PC-3 (cell line): Measurements from ENCODE around the gene TGFB1I1. TPM values are rescaled to one million over a fixed set of nuclear protein-coding genes. Genes with fewer than 3 reads are reported as not detected.

ENCODE experiments used
- ATAC-seq: fragments of 200-7000 bp; cut with Tn5 transposase; 2 replicates; pipeline ENCODE4 v1.9.1; 2020; ENCODE audit warnings: mild to moderate bottlenecking, moderate library complexity
- BruUV-seq: library from RNA; stranded (reverse); fragments of 400-500 nt; replicated peaks from 2 replicates; lab custom pipeline; 2021; lab: Mats Ljungman, UMichigan
- CTCF ChIA-PET: fragments of 300-600 bp; sonication (Branson Sonifier 250); formaldehyde crosslinking; loops from one replicate; lab custom pipeline; 2022; ENCODE audit warnings: antibody characterized with exemption; lab: Charles Lee
- POLR2A ChIA-PET: fragments of 300-600 bp; sonication (Branson Sonifier 250); formaldehyde crosslinking; loops from one replicate; lab custom pipeline; 2022; ENCODE audit warnings: antibody characterized with exemption; ENCODE audit not compliant: unreplicated experiment; lab: Charles Lee
- DNase-seq: peaks from one replicate; pipeline ENCODE4 v3.0.0-alpha.2; 2015
- H2AFZ ChIP-seq: fragments of 300-600 bp; sonication (generic); 2 replicates; pipeline ENCODE4 v1.6.0; 2016; ENCODE audit warnings: antibody characterized with exemption, low read length
- H3F3A ChIP-seq: fragments of 300-600 bp; sonication (generic); one replicate; pipeline ENCODE4 v1.6.0; 2017; ENCODE audit warnings: antibody characterized with exemption, low read length, control low read depth, mild to moderate bottlenecking; ENCODE audit not compliant: unreplicated experiment
- H3K27ac ChIP-seq: fragments of 300-600 bp; sonication (generic); 2 replicates; pipeline ENCODE4 v1.5.1; 2016; ENCODE audit warnings: mild to moderate bottlenecking, low read length
- H3K27me3 ChIP-seq: fragments of 300-600 bp; sonication (generic); 2 replicates; pipeline ENCODE4 v1.6.1; 2016; ENCODE audit warnings: low read length, mixed read lengths
- H3K36me3 ChIP-seq: fragments of 300-600 bp; sonication (generic); 2 replicates; pipeline ENCODE4 v1.6.1; 2016; ENCODE audit warnings: low read depth, mixed run types, low read length, mixed read lengths
- H3K4me1 ChIP-seq: fragments of 300-600 bp; sonication (generic); 2 replicates; pipeline ENCODE4 v1.5.1; 2016; ENCODE audit warnings: low read length; ENCODE audit not compliant: insufficient read depth
- H3K4me2 ChIP-seq: fragments of 300-600 bp; sonication (generic); 2 replicates; pipeline ENCODE4 v1.6.0; 2016; ENCODE audit warnings: low read length
- H3K4me3 ChIP-seq: fragments of 300-600 bp; sonication (generic); 2 replicates; pipeline ENCODE4 v1.5.1; 2016; ENCODE audit warnings: mild to moderate bottlenecking, low read length, mixed read lengths
- H3K79me2 ChIP-seq: fragments of 300-600 bp; sonication (generic); 2 replicates; pipeline ENCODE4 v1.6.1; 2017; ENCODE audit warnings: low read length, mixed read lengths
- H3K9ac ChIP-seq: fragments of 300-600 bp; sonication (generic); 2 replicates; pipeline ENCODE4 v1.6.0; 2016; ENCODE audit warnings: mild to moderate bottlenecking, low read length
- H3K9me2 ChIP-seq: fragments of 300-600 bp; sonication (generic); replicated peaks from 2 replicates; pipeline ENCODE4 v1.6.1; 2016; ENCODE audit warnings: mixed run types, low read length, mixed read lengths
- H3K9me3 ChIP-seq: fragments of 300-600 bp; sonication (generic); 2 replicates; pipeline ENCODE4 v1.6.1; 2016; ENCODE audit warnings: low read length, mixed read lengths
- H4K20me1 ChIP-seq: fragments of 300-600 bp; sonication (generic); 2 replicates; pipeline ENCODE4 v1.6.1; 2016; ENCODE audit warnings: low read length, mixed read lengths
- EZH2 ChIP-seq: fragments of 300-600 bp; sonication (generic); IDR thresholded peaks from one replicate; pipeline ENCODE4 v1.6.1; 2017; ENCODE audit warnings: antibody characterized with exemption, mild to moderate bottlenecking, low read length; ENCODE audit not compliant: unreplicated experiment
- EZH2phosphoT487 ChIP-seq: fragments of 300-600 bp; sonication (generic); IDR thresholded peaks from 2 replicates; pipeline ENCODE4 v1.6.1; 2018; ENCODE audit warnings: mild to moderate bottlenecking, antibody characterized with exemption, low read length, borderline replicate concordance
- intact Hi-C: fragments of 100-400 bp; cut with micrococcal nuclease; formaldehyde crosslinking; loops from 2 replicates; pipeline ENCODE4 v1.9.0; 2023
- total RNA-seq: library from RNA; depleted of rRNA; stranded (reverse); fragments of >200 nt; gene quantifications from 2 replicates; pipeline ENCODE4 v1.2.3, GENCODE V29; 2014
- TF ChIP-seq, protein P1 (sequence below): fragments of 300-600 bp; sonication (generic); conservative IDR thresholded peaks from 2 replicates; pipeline ENCODE4 v1.5.1; 2017; ENCODE audit warnings: antibody characterized with exemption, low read depth, mild to moderate bottlenecking, low read length

TGFB1I1 gene
- total RNA-seq, 1 experiment from 2014 or later, result 11.2 TPM

DNA sequence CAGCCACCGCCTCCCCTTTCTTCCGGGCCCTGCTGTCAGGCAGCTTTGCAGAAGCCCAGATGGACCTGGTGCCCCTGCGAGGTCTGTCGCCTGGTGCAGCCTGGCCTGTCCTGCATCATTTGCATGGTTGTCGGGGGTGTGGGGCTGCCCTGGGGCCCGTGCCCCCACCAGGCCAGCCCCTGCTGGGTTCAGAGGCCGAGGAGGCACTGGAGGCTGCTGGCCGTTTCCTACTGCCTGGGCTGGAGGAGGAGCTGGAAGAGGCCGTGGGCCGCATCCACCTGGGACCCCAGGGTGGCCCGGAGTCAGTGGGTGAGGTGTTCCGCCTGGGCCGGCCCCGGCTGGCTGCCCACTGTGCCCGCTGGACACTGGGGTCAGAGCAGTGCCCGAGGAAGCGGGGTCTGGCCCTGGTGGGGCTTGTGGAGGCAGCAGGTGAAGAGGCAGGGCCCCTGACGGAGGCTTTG, 5.5 kb upstream of the TGFB1I1 start:
- Histone ChIP-seq H3F3A (no peaks in the 10 kb centered on the region), H3K9ac (no peak overlapping the region), H3K27ac (no peak overlapping the region), H3K36me3 (no peaks in the 10 kb centered on the region), H3K4me2 (no peak overlapping the region), H4K20me1 (no peaks in the 10 kb centered on the region), H3K9me3 (no peaks in the 10 kb centered on the region), H3K9me2 (no peaks in the 10 kb centered on the region), H3K4me3 (no peak overlapping the region), H3K27me3 (no peaks in the 10 kb centered on the region), H3K4me1 (no peaks in the 10 kb centered on the region; the same call in 1 of the 2 replicates), H3K79me2 (no peaks in the 10 kb centered on the region), H2AFZ (no peak overlapping the region)
- BruUV-seq, result no TSS peak
- no peak for TF ChIP-seq EZH2phosphoT487
- TF ChIP-seq, protein P1, sequence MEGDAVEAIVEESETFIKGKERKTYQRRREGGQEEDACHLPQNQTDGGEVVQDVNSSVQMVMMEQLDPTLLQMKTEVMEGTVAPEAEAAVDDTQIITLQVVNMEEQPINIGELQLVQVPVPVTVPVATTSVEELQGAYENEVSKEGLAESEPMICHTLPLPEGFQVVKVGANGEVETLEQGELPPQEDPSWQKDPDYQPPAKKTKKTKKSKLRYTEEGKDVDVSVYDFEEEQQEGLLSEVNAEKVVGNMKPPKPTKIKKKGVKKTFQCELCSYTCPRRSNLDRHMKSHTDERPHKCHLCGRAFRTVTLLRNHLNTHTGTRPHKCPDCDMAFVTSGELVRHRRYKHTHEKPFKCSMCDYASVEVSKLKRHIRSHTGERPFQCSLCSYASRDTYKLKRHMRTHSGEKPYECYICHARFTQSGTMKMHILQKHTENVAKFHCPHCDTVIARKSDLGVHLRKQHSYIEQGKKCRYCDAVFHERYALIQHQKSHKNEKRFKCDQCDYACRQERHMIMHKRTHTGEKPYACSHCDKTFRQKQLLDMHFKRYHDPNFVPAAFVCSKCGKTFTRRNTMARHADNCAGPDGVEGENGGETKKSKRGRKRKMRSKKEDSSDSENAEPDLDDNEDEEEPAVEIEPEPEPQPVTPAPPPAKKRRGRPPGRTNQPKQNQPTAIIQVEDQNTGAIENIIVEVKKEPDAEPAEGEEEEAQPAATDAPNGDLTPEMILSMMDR, result no peak
- no peak for TF ChIP-seq EZH2
- ATAC-seq, result no peak
- no peak for DNase-seq
- CTCF ChIA-PET, result no interaction called here
- POLR2A ChIA-PET, result no interaction called here
- intact Hi-C loops, result no loop called here

DNA sequence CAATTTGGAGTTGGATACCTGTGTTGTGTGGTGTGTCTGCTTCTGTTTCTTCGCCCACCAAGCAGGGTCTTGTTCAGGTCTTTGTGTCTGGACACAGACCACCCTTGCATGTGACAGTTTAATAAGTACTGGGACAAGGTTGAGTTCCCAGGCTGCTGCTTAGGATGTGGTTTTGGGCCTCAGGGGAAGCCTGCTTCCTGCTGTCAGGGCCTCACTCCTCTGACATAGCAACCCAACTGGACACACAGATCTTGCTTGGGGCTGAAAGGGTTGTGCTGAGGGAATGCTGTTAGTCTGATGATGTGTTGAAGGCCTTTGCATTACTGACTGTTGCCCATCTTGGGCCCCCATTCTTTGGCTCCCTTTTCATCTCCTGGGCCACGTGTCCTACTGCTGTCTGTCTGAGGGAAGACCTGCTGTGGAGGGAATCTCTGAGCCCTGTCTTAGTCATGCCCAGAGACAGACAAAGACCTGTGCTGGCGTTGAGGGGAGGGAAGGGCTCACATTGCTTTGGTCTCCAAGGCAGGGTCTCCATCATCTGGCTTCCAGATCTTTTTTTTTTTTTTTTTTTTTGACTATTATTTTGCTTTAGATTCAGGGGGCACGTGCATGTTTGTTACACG, 4.7 kb upstream of the TGFB1I1 start:
- no peak overlapping the region for H3K9ac ChIP-seq
- CTCF ChIA-PET, result no interaction called here

More for the DNA sequence above, 4.7 kb upstream of the TGFB1I1 start:
- no peak overlapping the region for H3K4me3 ChIP-seq
- H3K9me2 ChIP-seq, result no peaks in the 10 kb centered on the region
- H2AFZ ChIP-seq, result no peak overlapping the region
- no peak for TF ChIP-seq EZH2phosphoT487
- TF ChIP-seq, protein P1, result no peak
- TF ChIP-seq EZH2, result no peak
- no peak overlapping the region for H3K27ac ChIP-seq
- no peaks in the 10 kb centered on the region for H3K27me3 ChIP-seq
- POLR2A ChIA-PET, result no interaction called here
- intact Hi-C loops, result no loop called here
- no peaks in the 10 kb centered on the region for H3K9me3 ChIP-seq
- no peaks in the 10 kb centered on the region for H3F3A ChIP-seq
- no peaks in the 10 kb centered on the region for H4K20me1 ChIP-seq
- no peaks in the 10 kb centered on the region; the same call in 1 of the 2 replicates for H3K4me1 ChIP-seq
- H3K79me2 ChIP-seq, result no peaks in the 10 kb centered on the region
- no peak for DNase-seq
- no peaks in the 10 kb centered on the region for H3K36me3 ChIP-seq
- BruUV-seq, result no TSS peak
- no peak overlapping the region for H3K4me2 ChIP-seq
- ATAC-seq, result no peak
